HG02588 (cell line): ENCODE data around the gene SLC35D3.
"Not testable (repeated sequence)": the region's sequence is repeated elsewhere in the genome, so short reads cannot be mapped to it uniquely, and the experiment has no call there.

Experiments
- ATAC-seq: cut with Tn5 transposase; IDR thresholded peaks from one replicate; pipeline ENCODE4 v1.9.1; 2021; ENCODE audit warnings: mild to moderate bottlenecking, moderate library complexity; ENCODE audit not compliant: unreplicated experiment

SLC35D3 gene

DNA sequence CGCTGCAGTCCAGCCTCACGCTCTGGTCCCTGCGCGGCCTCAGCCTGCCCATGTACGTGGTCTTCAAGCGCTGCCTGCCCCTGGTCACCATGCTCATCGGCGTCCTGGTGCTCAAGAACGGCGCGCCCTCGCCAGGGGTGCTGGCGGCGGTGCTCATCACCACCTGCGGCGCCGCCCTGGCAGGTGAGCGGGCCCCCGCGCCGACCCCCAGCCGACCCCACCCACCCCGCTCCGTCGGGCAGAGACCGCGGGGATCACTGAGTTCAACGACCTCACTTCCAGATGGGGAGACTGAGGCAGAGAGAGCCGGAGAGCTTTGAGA, 545 bp downstream of the SLC35D3 start:
- ATAC-seq: no peak

- ATAC-seq: no peak
Measured at GRCh38 chr6:136923116-136923953, 1.2 kb downstream of the SLC35D3 start.

DNA sequence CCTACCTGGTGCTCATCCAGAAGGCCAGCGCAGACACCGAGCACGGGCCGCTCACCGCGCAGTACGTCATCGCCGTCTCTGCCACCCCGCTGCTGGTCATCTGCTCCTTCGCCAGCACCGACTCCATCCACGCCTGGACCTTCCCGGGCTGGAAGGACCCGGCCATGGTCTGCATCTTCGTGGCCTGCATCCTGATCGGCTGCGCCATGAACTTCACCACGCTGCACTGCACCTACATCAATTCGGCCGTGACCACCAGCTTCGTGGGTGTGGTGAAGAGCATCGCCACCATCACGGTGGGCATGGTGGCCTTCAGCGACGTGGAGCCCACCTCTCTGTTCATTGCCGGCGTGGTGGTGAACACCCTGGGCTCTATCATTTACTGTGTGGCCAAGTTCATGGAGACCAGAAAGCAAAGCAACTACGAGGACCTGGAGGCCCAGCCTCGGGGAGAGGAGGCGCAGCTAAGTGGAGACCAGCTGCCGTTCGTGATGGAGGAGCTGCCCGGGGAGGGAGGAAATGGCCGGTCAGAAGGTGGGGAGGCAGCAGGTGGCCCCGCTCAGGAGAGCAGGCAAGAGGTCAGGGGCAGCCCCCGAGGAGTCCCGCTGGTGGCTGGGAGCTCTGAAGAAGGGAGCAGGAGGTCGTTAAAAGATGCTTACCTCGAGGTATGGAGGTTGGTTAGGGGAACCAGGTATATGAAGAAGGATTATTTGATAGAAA, 2.0 kb downstream of the SLC35D3 start:
- ATAC-seq: no peak

DNA sequence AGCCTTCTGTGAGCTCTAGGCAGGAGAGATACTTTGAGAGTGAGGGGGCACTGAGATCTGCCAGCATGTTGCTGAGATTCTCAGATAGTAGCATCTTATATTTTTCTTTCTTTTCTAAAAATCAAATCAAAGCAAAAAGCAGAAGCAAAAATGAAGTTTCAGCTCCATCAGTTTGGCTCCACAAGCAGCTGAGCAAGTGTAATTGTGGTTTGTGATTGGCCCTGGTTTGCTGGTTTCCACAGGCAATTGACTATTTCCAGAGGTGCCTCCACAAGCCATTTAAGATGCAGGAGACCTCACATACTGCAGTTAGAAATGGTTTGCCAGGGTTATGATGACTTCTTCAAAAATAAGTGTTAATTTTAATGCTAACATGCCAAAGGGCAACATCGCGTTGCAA, 4.3 kb downstream of the SLC35D3 start:
- no peak for ATAC-seq

- ATAC-seq: no peak
Measured at GRCh38 chr6:136927292-136927691, 5.2 kb downstream of the SLC35D3 start.

DNA sequence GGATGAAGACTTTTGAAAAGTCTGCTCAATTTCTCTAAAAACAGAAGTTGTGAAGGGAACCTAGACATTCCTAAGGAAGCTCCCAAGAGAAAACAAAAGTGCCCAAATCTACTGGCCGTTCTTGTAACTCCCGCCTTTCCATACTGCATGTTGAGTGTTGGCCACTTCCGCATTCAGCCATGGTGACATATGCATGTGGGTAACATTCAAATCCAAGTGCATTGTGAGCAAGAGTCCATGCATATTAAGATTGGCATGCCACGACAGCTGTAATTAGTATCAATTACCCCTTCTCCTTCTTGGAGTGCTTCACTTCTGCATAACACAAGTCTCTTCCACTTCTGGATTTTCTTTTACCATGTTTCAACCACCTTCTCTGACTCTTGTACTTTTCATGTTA, 8.4 kb downstream of the SLC35D3 start:
- no peak for ATAC-seq

- no peak for ATAC-seq
Measured at GRCh38 chr6:136932599-136932998, 10.5 kb downstream of the SLC35D3 start.

DNA sequence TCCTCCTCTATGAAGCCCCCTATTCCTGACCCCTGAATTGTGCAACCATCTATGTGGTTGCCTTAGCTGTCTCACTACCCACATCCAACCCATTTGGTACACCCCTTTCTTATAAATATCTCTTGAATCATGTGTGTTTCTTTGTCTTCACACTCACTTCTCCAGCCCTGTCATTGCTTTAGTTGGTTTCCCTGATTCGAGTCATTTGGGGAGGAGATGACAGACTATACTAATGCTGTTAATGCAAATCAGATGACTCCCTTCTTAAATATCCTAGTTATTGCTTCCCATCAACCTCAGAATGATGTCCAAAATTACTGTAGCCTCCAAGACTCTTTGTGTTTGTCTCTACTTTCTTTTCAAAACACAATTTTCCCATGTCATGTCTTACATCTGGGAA, 23.0 kb downstream of the SLC35D3 start:
- no peak for ATAC-seq

DNA sequence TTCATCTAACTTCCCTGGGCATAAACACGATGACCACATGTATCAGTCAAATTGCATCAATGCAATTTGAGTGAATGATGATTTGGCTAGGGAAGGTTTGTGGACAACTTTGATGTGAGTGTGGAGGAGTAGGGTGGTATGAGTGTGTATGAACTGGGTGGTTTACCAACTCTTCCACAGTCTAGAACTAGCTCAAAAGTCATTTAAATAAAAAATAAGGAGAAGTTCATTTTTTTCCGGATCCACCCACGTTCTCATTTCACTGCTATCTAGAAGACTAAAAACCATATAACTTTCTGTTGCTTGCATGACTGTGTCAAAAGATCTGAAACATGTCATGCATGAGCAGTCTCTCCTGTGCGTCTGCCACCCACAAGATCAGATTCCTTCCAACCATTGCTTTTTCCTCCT, 23.6 kb downstream of the SLC35D3 start:
- no peak for ATAC-seq

- ATAC-seq: no peak
Measured at GRCh38 chr6:136947037-136947436, 24.9 kb downstream of the SLC35D3 start.

DNA sequence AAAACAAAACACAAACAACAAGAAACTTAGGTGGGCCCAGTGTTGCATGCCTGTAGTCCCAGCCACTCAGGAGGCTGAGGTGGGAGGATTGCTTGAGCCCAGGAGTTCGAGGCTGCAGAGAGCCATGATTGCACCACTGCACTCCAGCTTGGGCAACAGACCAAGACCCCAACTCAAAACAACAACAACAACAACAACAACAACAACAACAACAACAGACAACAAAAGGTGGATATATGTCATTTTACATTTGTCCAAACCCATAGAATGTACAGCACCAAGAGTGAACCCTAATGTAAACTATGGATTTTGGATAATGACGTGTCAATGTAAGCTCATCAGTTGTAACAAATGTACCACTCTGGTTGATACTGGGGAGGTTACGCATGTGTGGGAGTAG, 27.9 kb downstream of the SLC35D3 start:
- not testable (repeated sequence) for ATAC-seq

- ATAC-seq: no peak
Measured at GRCh38 chr6:136950436-136951126, 28.5 kb downstream of the SLC35D3 start.

GRCh38 chr6:136952714-136953260, 30.7 kb downstream of the SLC35D3 start:
- ATAC-seq: no peak

GRCh38 chr6:136955123-136955522, 33.0 kb downstream of the SLC35D3 start:
- no peak for ATAC-seq

GRCh38 chr6:136956590-136957544, 34.8 kb downstream of the SLC35D3 start:
- ATAC-seq: no peak

- no peak for ATAC-seq
Measured at GRCh38 chr6:136958168-136958567, 36.1 kb downstream of the SLC35D3 start.

- ATAC-seq: no peak
Measured at GRCh38 chr6:136959471-136959891, 37.4 kb downstream of the SLC35D3 start.

DNA sequence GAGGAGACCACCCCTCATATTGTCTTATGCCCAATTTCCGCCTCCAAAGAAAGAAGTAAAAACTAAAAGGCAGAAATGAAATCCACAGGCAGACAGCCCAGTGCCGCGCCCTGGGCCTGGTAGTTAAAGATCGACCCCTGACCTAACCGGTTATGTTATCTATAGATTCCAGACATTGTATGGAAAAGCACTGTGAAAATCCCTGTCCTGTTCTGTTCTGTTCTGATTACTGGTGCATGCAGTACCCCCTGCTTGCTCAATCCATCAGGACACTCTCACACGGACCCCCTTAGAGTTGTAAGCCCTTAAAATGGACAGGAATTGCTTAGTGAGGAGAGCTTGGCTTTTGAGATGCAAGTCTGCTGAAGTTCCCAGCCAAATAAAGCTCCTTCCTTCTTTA, 37.8 kb downstream of the SLC35D3 start:
- ATAC-seq: not testable (repeated sequence)

- no peak for ATAC-seq
Measured at GRCh38 chr6:136960781-136961180, 38.7 kb downstream of the SLC35D3 start.

GRCh38 chr6:136961848-136962247, 39.7 kb downstream of the SLC35D3 start:
- no peak for ATAC-seq
